GM23248 (cell line): ENCODE results near the gene FAM89A. TPM values are rescaled to one million over a fixed set of nuclear protein-coding genes. Genes with fewer than 3 reads are reported as not detected.

ENCODE experiments used
- DNase-seq: peaks from one replicate; pipeline ENCODE4 v3.0.0-alpha.2; 2015
- H2AFZ ChIP-seq: fragments of 200-600 bp; sonication (generic); 2 replicates; pipeline ENCODE4 v1.6.1; 2016; ENCODE audit warnings: antibody characterized with exemption
- H3F3A ChIP-seq: fragments of 200-600 bp; sonication (generic); 2 replicates; pipeline ENCODE4 v1.6.1; 2016; ENCODE audit warnings: mild to moderate bottlenecking, antibody characterized with exemption, mixed run types; ENCODE audit not compliant: insufficient read depth
- H3K27ac ChIP-seq: fragments of 200-600 bp; sonication (generic); 2 replicates; pipeline ENCODE4 v1.5.1; 2016; ENCODE audit warnings: mild to moderate bottlenecking
- H3K27me3 ChIP-seq: fragments of 200-600 bp; sonication (generic); replicated peaks from 2 replicates; pipeline ENCODE4 v1.6.1; 2016; ENCODE audit warnings: mild to moderate bottlenecking; ENCODE audit not compliant: insufficient read depth
- H3K36me3 ChIP-seq: fragments of 200-600 bp; sonication (generic); 2 replicates; pipeline ENCODE4 v1.6.1; 2016; ENCODE audit warnings: low read depth, mild to moderate bottlenecking
- H3K4me1 ChIP-seq: fragments of 200-600 bp; sonication (generic); 2 replicates; pipeline ENCODE4 v1.6.1; 2016; ENCODE audit warnings: mild to moderate bottlenecking; ENCODE audit not compliant: insufficient read depth
- H3K4me2 ChIP-seq: fragments of 200-600 bp; sonication (generic); one replicate; pipeline ENCODE4 v1.6.1; 2016; ENCODE audit warnings: mild to moderate bottlenecking; ENCODE audit not compliant: unreplicated experiment
- H3K4me3 ChIP-seq: fragments of 200-600 bp; sonication (generic); 2 replicates; pipeline ENCODE4 v1.5.1; 2016; ENCODE audit warnings: mild to moderate bottlenecking
- H3K79me2 ChIP-seq: fragments of 200-600 bp; sonication (generic); 2 replicates; pipeline ENCODE4 v1.6.1; 2016; ENCODE audit warnings: mild to moderate bottlenecking; ENCODE audit not compliant: insufficient read depth
- H3K9ac ChIP-seq: fragments of 200-600 bp; sonication (generic); 2 replicates; pipeline ENCODE4 v1.6.1; 2016; ENCODE audit warnings: mild to moderate bottlenecking
- H3K9me2 ChIP-seq: fragments of 200-600 bp; sonication (generic); 2 replicates; pipeline ENCODE4 v1.6.1; 2016; ENCODE audit warnings: mixed run types, mild to moderate bottlenecking, moderate library complexity; ENCODE audit not compliant: insufficient read depth
- H3K9me3 ChIP-seq: fragments of 200-600 bp; sonication (generic); one replicate; pipeline ENCODE4 v1.6.1; 2017; ENCODE audit warnings: low read depth
- H4K20me1 ChIP-seq: fragments of 200-600 bp; sonication (generic); 2 replicates; pipeline ENCODE4 v1.6.0; 2016; ENCODE audit not compliant: insufficient read depth
- EZH2 ChIP-seq: fragments of 200-600 bp; sonication (generic); IDR thresholded peaks from 2 replicates; pipeline ENCODE4 v1.6.1; 2018; ENCODE audit warnings: antibody characterized with exemption, mild to moderate bottlenecking; ENCODE audit not compliant: insufficient read depth, poor library complexity, severe bottlenecking
- EZH2phosphoT487 ChIP-seq: fragments of 200-600 bp; sonication (generic); IDR thresholded peaks from 2 replicates; pipeline ENCODE4 v1.6.1; 2018; ENCODE audit warnings: antibody characterized with exemption, moderate library complexity, mild to moderate bottlenecking, low read depth; ENCODE audit not compliant: insufficient read depth
- WGBS, 2 experiments: methylation state at CpG; one replicate each; pipeline ENCODE4 v1.1.6; 2015 to 2017; ENCODE audit warnings: low lambda C conversion rate in 2 of 2, low coverage in 1 of 2; ENCODE audit errors: missing lambda C conversion rate in 2 of 2; 5-methylcytosine and 5-hydroxymethylcytosine counted together
- in situ Hi-C: fragments of 300-500 bp; cut with MboI; formaldehyde crosslinking; loops from 2 replicates; pipeline ENCODE4 v1.15.0; 2020
- polyA plus RNA-seq: library from polyadenylated mRNA; unstranded; fragments of >200 nt; fragmentation: Nextera tagmentation; extraction: Ambion mirVana; gene quantifications from 2 replicates; pipeline ENCODE4 v1.2.1, GENCODE V29; 2016
- total RNA-seq: library from RNA; depleted of rRNA; stranded (reverse); fragments of >200 nt; shearing (Covaris generic); gene quantifications from 2 replicates; pipeline ENCODE4 v1.2.3, GENCODE V29; 2014

Gene FAM89A
- total and polyA plus RNA-seq, 2 experiments from 2014 or later: 3.1 to 6.3 TPM

- Histone ChIP-seq H3K27me3 (no peaks in the 10 kb centered on the region), H3K27ac (no peak overlapping the region), H4K20me1 (no peaks in the 10 kb centered on the region), H3K79me2 (no peaks in the 10 kb centered on the region), H3K36me3 (no peaks in the 10 kb centered on the region), H2AFZ (no peak overlapping the region), H3K4me1 (no peaks in the 10 kb centered on the region), H3K4me2 (no peak overlapping the region), H3K4me3 (no peak overlapping the region), H3K9me3 (no peaks in the 10 kb centered on the region), H3K9me2 (no peaks in the 10 kb centered on the region), H3K9ac (no peak overlapping the region), H3F3A (no peaks in the 10 kb centered on the region)
- in situ Hi-C loops: no loop called here
- TF ChIP-seq EZH2phosphoT487: no peak
- no peak for TF ChIP-seq EZH2
- DNase-seq: no peak
- 74 to 80% methylated on average over 12 of the region's 12 CpGs for WGBS, 2 experiments
Measured at GRCh38 chr1:231021540-231022031, 18.5 kb downstream of the FAM89A start.

DNA sequence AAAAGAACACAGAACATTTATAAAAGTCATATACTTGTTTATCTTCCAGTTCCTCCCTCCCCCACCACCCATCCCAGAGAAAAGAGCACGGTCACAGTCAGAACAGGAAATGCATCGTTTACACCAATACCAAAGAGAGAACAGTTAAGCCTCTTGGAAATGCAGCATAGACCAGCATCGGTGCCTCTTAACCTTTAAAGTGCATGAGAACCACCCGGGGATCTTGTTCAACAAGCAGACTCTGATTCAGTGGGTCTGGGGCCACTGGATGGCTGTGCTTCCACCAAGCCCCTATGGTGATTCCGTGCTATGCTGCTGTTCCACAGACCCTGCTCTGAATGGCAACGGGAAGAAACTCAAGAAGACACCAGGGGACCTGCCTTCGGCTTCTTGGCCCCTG is 19.2 kb downstream of the FAM89A start:
- H2AFZ ChIP-seq: no peak overlapping the region
- H3K4me2 ChIP-seq: no peak overlapping the region

GRCh38 chr1:231020139-231020601 is 19.9 kb downstream of the FAM89A start:
- in situ Hi-C loops: no loop called here
- H3F3A ChIP-seq: no peaks in the 10 kb centered on the region
- H4K20me1 ChIP-seq: no peaks in the 10 kb centered on the region
- H2AFZ ChIP-seq: no peak overlapping the region
- no peaks in the 10 kb centered on the region for H3K36me3 ChIP-seq
- H3K9me2 ChIP-seq: no peaks in the 10 kb centered on the region
- no peak overlapping the region for H3K9ac ChIP-seq
- no peak overlapping the region for H3K4me2 ChIP-seq
- no peaks in the 10 kb centered on the region for H3K79me2 ChIP-seq
- TF ChIP-seq EZH2 (no peak), EZH2phosphoT487 (no peak)
- no peaks in the 10 kb centered on the region for H3K27me3 ChIP-seq
- no peak for DNase-seq
- no peaks in the 10 kb centered on the region for H3K4me1 ChIP-seq
- WGBS, 2 experiments: 72 to 73% methylated on average over 14 of the region's 14 CpGs
- H3K9me3 ChIP-seq: no peaks in the 10 kb centered on the region
- H3K27ac ChIP-seq: no peak overlapping the region
- H3K4me3 ChIP-seq: no peak overlapping the region

More for the DNA sequence above, 19.2 kb downstream of the FAM89A start:
- no peak for DNase-seq
- no peaks in the 10 kb centered on the region for H3K9me2 ChIP-seq
- no peak overlapping the region for H3K4me3 ChIP-seq
- WGBS, 2 experiments: 56 to 66% methylated on average over 7 of the region's 7 CpGs
- H3K36me3 ChIP-seq: no peaks in the 10 kb centered on the region
- H3K27me3 ChIP-seq: no peaks in the 10 kb centered on the region
- H4K20me1 ChIP-seq: no peaks in the 10 kb centered on the region
- no peaks in the 10 kb centered on the region for H3F3A ChIP-seq
- no peaks in the 10 kb centered on the region for H3K9me3 ChIP-seq
- TF ChIP-seq EZH2phosphoT487: no peak
- no peak for TF ChIP-seq EZH2
- H3K9ac ChIP-seq: no peak overlapping the region
- H3K27ac ChIP-seq: no peak overlapping the region
- H3K79me2 ChIP-seq: no peaks in the 10 kb centered on the region
- in situ Hi-C loops: no loop called here
- no peaks in the 10 kb centered on the region for H3K4me1 ChIP-seq

- no peaks in the 10 kb centered on the region for H3F3A ChIP-seq
- no peak for DNase-seq
- H3K9me2 ChIP-seq: no peaks in the 10 kb centered on the region
- in situ Hi-C loops: no loop called here
- H3K36me3 ChIP-seq: no peaks in the 10 kb centered on the region
- WGBS, 2 experiments: 85 to 89% methylated on average over 14 of the region's 14 CpGs
- no peaks in the 10 kb centered on the region for H3K27me3 ChIP-seq
- no peak overlapping the region for H3K27ac ChIP-seq
- no peaks in the 10 kb centered on the region for H3K9me3 ChIP-seq
- TF ChIP-seq EZH2 (no peak), EZH2phosphoT487 (no peak)
- no peak overlapping the region for H3K4me2 ChIP-seq
- no peak overlapping the region for H3K4me3 ChIP-seq
- no peaks in the 10 kb centered on the region for H3K79me2 ChIP-seq
- H3K4me1 ChIP-seq: no peaks in the 10 kb centered on the region
- H4K20me1 ChIP-seq: no peaks in the 10 kb centered on the region
- no peak overlapping the region for H3K9ac ChIP-seq
- H2AFZ ChIP-seq: no peak overlapping the region
Measured at GRCh38 chr1:231019711-231020110, 20.3 kb downstream of the FAM89A start.

DNA sequence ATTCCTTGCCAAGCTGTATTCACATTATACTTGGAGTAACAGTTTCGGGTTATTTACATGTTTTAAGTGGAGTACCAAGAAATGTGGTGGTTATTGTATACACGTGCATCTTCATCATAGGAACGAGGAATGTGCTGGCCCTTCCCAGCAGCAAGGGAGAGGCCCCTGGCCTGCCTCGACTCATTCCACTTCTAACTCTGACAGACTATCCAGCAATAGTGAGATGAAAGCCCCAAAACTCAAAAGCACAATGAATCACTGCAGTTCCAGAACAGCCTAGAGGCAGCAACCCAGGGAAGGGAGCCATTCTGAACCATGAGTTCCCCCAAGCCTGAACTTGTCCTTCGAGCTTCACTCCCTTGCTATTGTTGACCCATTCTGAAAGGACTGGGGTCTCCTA is 23.1 kb downstream of the FAM89A start:
- in situ Hi-C loops: no loop called here
- H3K4me1 ChIP-seq: no peaks in the 10 kb centered on the region
- no peaks in the 10 kb centered on the region for H3K9me3 ChIP-seq
- no peak overlapping the region for H3K4me2 ChIP-seq
- no peak overlapping the region for H3K27ac ChIP-seq
- H3K27me3 ChIP-seq: no peaks in the 10 kb centered on the region
- H3K36me3 ChIP-seq: no peaks in the 10 kb centered on the region
- no peaks in the 10 kb centered on the region for H4K20me1 ChIP-seq
- no peaks in the 10 kb centered on the region for H3F3A ChIP-seq
- H3K9ac ChIP-seq: no peak overlapping the region
- no peak for TF ChIP-seq EZH2
- no peak for TF ChIP-seq EZH2phosphoT487
- DNase-seq: no peak
- no peaks in the 10 kb centered on the region for H3K79me2 ChIP-seq
- no peak overlapping the region for H2AFZ ChIP-seq
- 70 to 71% methylated on average over 5 of the region's 5 CpGs for WGBS, 2 experiments
- no peak overlapping the region for H3K4me3 ChIP-seq
- no peaks in the 10 kb centered on the region for H3K9me2 ChIP-seq
